ENCODE results near the gene KCNMA1.
"Not testable (repeated sequence)": the region's sequence is repeated elsewhere in the genome, so short reads cannot be mapped to it uniquely, and the experiment has no call there.

Gene KCNMA1

DNA sequence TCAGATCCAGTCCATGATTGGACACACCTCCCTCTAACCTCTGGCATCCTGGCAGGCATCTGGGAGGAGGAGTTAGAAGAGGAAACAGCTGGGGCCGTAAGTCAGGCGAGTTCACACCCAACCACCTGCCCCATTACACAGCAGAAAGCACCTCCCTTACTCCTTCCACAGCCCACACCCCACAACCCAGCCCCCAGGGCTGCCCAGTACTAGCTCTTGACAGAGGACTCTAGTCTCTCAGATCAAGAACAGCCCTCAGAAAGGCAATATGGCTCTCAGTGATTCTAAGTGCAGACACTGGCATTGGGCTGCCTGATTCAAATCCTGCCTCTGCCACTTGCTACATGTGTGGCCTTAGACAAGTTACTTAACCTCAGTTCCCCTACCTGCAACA is 34.1 kb downstream of the KCNMA1 start:
- no peak for DNase-seq (ENCODE audit: low read depth)

DNA sequence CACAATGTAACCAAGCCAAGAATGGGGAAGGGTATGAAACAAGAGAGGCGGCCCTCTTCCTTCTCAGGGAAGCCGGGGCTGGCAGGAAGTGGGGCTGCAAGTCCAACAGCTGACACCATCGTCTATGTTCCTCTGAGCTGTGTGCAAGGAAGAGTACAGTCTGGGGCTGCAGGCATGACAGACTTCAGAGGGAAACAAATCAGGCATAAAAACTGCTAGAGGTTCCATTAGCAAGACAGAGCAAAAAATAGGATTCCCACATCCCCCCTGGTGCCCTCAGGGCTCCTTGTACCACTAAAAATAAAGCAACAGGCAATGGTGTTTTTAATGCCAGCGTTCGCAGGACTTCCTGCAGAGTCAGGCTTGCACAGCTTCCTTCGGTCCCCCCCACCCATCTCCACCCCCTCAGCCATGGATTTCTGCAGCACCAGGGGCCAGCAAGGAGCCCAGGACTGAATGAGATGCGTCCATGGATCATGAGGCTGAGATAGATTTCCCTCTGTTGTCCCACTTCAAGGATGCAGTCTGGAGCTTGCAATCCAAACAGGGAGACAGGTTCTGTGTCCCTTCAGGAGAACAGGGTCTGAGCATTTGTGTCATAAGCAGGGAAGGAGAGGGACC is 34.6 kb downstream of the KCNMA1 start:
- DNase-seq (ENCODE audit: low read depth): no peak

DNA sequence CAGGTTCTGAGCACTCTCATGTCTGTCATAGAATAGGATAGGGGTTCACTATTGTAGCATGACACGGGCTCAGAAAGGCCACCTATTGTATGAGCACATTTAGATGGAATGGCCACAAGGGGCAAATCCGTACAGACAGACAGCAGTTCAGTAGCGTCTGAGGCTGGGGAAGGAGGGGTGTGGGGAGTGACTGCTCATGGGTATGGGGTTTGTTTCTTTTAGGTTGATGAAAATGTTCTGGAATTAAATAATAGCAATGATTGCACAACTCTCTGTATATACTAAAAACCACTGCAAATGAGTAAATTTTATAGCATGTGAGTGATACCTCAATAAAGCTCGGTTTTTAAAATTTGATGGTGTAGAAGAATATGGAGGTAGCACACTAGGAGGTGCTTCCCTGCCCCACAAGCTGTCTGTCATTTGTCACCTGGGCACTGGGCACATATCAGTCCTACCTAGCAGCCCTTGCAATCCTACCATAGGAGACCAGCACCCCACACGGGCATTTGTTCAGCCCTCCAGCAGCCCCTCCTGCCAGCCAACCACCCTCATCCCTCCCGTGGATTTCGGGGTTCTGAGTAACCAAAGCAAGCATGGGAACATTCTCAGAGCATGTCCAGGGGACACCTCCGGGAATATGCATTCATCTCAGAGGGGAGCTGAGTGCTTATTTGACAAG is 35.2 kb downstream of the KCNMA1 start:
- DNase-seq (ENCODE audit: low read depth): no peak

DNA sequence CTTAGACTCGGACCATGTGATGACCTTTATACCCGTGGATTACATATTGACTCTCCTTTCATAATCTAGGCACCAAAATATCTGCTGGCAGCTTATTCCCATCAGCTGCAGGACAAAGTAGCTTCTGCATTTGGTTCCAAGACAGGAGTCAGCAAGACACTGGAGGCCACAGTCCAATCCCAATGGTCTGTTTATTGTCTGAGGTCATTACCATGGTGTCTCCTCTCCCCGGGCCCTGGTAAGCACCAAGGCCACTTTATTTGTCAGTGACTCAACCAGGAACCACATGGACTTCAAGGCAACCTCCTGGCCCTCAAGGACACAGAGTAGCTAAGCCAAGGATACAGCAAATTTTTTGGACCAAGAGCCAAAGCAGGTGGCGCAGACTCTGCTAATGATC is 36.1 kb downstream of the KCNMA1 start:
- DNase-seq (ENCODE audit: low read depth): no peak

DNA sequence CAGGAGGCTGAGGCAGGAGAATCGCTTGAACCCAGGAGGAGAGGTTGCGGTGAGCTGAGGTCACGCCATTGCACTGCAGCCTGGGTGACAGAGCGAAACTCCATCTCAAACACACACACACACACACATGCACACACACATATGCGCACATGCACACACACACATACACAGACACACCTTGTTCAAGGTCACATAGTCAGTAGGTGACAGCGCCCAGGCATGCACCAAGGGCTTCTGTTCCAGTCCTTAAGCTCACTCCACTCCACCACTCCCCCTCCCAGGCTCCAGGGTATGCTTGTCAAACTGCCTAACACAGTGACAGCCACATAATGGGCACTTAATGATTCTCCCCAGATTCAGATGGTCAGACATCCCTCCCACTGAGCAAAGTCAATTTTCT is 37.0 kb downstream of the KCNMA1 start:
- no peak for DNase-seq (ENCODE audit: low read depth)

DNA sequence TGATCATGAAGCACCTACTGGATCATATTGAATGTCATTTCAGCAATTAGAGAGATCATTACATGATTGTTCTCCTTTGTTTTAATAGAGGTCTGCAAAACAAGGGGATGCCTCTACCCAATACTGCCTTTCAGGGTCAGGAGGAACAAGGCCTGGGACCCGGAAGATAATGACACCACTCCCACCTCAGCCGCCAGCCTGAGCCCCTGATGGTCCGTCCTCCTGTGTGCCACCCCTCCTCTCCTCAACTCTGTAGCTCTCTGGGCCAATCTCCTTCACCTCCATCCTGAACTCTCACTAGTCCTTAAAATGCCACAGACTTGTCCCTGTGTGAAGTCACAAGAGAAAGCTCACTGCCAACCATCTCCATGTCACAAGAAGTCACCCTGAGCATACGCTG is 38.0 kb downstream of the KCNMA1 start:
- DNase-seq (ENCODE audit: low read depth): no peak

DNA sequence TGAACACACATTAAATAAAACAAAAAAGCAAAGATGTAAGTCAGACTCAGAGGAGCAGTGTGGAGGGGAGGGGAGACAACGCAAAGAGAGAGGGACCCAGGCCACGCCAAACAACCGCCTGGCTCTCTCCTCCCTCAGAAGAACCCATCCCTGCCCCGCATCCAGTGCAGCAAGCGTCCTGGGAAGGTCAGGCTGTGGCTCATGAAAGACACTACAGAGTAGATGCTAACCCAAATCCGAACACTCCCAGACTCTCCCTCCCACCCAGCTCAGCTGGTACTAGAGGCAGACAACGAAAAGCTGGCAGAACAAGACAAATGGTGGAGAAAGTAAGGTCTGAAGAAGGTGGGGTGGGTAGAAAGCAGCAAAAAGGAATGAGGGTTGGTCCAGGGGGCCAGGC is 39.0 kb downstream of the KCNMA1 start:
- DNase-seq (ENCODE audit: low read depth): no peak

DNA sequence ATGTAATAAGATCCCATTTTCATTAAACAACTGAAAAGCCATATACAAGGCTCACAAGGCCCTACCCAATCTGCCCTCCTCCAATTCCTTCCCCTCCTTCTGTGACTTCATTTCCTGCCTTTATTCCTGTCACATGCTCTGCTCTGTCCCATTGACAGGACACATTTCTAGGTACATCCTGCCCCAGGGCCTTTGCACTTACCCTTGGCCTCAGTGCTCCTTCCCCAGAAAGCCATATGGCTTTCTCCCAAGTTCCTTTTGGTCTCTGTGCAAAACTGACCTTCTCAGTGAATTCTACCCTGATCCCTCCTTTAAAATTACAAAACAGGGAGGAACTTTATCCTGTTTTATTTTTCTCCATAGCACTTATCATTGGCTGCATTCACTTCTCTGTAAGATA is 40.0 kb downstream of the KCNMA1 start:
- DNase-seq (ENCODE audit: low read depth): no peak

DNA sequence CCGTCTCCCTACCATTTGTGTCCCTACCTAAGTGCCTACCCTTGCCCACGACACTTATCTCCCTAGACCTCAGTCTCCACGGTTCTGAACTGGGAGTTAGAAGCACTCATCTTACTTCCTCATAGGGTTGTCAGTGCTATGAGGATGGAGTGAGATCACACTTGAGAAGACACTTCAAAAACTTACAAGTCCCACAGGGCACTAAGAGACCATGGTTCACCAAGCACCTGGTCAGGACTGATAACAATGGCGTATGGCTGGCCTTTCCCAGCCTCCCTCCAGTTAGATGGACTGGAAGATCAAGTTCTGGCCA is 43.2 kb downstream of the KCNMA1 start:
- DNase-seq (ENCODE audit: low read depth): no peak

DNA sequence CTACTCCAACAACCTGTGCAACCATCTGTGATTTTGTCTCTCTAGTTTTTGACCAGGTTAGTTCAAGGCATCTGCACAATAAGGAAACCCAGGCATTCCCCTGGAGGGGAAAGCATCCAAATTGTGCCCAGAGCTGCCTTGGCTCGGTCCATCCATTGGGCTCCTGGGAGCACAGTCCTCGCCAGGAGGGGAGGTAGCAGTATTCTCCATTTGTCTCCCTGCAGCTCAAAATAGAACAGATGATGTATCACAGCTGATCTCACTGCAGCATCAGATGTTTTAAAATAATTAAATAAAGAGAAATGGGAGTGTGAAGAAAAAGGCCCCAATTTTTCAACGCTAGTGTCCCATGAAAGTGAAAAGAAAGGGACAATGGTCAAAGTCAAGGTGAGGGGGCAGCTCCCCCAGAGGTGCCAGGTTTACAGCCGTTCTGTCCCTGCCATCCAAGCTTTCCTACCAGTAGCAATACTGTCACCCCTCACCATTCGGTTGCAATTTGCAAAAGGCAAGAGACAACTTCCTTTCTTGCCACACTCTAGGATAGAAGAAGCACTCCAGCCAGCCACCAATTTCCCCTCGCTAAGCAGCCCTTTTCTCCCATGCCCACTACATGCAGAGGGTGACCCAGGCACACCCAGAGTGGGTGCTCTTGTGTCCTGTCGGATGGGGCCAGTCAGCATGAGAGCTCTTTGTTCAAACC is 43.7 kb downstream of the KCNMA1 start:
- no peak for DNase-seq (ENCODE audit: low read depth)

DNA sequence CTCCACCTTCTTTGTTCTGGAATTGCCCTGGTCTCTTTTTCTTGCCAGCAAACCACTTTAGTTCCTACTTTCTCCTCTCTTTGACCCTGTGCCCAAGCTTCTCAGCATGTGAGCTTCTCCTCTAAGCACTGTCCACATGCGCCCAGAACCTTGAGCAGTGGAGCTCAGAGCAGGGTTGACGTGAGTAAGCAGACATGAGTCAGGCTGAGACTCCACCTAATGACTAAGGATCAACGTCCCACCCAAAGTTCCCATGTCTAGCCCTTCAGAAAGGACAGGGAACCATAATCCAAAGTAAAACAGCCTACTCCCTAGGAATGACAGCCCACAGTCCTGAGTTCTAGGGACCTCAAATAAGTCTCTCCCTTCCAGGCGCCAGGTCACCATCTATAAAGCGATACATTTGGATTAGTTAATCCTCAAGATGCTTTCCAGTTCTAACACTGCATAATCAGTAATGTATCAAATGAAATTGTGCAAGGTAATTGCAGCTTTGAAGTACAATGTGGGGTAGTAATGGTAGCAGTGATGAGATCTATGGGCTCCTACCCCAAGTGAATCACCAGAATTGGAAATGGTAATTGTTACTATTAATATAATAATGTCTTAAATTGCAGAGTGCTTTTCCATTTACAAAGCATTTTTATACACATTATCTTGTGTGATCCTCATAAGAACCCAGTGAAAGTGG is 44.5 kb downstream of the KCNMA1 start:
- no peak for DNase-seq (ENCODE audit: low read depth)

DNA sequence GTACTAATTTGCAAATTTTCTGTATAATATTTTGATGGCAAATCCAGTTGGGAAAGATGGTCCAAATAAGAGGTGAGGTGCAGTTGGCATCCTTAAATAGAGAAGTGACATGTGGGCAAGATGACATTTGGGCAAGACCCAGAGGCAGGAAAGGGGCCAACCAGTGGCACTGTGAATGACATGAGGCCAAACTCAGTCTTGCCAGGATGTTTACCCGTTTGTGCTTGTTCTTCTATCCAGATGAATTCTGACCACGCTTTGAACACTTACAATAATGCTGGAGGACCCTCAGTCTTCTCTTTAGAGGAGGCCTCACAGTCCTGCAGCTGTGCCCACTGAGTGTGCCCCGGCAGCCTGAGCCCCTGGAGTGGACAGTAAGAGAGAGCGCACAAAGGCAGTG is 45.1 kb downstream of the KCNMA1 start:
- DNase-seq (ENCODE audit: low read depth): no peak

DNA sequence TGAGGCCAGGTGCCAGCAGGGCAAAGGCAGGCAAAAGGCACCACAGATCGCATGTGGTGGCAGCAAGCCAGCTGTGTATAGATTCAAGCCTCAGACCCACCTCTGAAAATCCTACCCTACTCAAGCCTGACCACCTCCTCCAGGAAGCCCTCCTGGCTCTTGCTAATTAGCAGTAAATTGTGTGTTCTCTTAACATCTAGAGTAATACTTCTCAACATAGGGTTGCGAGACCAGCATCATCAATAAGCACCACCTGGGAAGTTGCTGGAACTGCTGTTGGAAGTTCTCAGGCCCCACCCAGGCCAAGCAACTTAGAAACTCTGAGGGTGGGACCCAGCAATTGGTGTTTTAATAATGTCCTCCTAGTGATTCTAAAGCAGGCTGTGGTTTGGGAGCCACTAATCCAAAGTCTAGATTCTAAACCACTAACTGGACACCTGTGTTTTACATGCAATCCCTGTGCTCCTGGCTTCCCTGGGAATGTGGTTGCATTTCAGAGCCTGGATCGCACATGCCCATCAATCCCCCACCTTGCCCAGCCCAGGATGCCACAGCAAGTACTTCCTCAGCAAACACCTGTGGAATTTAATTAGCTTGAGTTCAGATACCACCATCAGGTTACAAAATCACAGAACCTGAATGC is 46.2 kb downstream of the KCNMA1 start:
- no peak for DNase-seq (ENCODE audit: low read depth)

DNA sequence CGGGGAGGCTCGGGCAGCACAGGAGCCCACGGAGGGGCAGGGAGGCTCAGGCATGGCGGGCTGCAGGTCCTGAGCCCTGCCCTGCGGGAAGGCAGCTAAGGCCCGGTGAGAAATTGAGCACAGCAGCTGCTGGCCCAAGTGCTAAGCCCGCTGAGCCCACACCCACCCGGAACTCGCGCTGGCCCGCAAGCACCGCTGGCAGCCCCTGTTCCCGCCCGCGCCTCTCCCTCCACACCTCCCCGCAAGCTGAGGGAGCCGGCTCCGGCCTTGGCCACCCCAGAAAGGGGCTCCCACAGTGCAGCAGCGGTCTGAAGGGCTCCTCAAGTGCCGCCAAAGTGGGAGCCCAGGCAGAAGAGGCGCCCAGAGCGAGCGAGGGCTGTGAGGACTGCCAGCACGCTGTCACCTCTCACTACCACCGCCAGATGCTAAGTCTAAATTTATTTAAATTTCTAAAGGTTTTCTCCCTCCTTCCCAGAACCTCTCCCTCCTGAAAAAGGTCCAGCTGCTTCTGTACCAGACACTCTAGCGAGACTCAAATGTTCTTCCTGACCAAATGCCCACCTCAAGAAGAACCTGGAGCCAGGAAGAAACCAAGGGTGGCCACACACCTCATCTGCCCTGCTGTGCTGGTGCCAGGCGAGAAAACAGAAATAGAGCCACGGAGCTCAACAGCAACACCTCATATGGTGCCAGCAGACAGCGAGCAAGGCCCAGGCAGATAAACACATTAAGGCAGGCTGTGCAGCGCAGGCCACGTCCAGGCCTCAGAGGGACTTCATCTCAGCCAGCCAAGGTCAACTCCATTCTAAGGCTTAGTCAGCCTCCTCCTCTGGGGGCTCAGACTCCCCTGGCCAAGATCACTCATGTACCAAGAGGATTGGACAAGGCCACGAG is 47.0 kb downstream of the KCNMA1 start:
- DNase-seq (ENCODE audit: low read depth): no peak

DNA sequence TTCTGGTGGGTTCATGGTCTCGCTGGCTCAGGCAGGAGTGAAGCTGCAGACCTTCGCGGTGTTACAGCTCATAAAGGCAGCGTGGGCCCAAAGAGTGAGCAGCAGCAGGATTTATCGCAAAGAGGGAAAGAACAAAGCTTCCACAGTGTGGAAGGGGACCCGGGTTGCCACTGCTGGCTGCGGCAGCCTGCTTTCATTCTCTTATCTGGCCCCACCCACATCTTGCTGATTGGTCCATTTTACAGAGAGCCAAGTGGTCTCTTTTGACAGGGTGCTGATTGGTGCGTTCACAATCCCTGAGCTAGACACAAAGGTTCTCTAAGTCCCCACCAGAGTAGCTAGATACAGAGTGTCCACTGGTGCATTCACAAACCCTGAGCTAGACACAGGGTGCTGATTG is 47.9 kb downstream of the KCNMA1 start:
- not testable (repeated sequence) for DNase-seq (ENCODE audit: low read depth)

DNA sequence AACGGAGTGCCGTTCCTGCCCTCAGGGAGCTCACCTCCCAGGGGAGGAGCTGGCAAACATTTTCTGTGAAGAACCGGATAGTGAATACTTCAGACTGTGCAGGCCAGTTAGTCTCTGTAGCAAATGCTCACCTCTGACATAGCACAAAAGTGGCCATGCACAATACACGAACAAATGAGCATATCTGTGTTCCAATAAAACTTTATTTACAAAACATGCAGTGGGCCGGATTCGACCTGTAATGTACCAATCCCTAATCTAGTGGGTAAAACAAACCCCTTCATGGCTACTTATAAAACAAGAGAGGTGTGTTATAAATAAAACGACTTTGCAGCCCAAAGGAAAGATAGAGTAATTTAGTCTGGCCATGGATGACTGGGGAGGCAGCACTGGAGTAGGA is 48.7 kb downstream of the KCNMA1 start:
- DNase-seq (ENCODE audit: low read depth): no peak

DNA sequence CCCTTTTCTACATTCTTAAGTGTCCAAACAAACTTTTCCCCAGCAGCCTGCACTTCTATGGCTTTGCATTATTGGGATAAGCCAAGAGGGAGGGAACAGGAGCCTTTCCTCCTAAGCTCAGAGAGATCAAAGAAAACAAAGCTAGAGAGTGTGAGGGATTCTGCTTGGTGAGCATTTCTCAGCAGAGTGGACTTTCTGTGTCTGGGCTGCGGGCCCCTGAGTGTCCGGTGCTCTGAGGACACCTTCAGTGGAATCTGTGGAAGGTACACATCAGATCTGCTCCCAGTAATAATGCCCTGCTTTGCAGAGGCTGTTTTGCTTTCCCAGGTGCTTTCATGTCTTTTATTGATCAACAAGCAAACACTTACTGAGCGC is 50.2 kb downstream of the KCNMA1 start:
- no peak for DNase-seq (ENCODE audit: low read depth)

DNA sequence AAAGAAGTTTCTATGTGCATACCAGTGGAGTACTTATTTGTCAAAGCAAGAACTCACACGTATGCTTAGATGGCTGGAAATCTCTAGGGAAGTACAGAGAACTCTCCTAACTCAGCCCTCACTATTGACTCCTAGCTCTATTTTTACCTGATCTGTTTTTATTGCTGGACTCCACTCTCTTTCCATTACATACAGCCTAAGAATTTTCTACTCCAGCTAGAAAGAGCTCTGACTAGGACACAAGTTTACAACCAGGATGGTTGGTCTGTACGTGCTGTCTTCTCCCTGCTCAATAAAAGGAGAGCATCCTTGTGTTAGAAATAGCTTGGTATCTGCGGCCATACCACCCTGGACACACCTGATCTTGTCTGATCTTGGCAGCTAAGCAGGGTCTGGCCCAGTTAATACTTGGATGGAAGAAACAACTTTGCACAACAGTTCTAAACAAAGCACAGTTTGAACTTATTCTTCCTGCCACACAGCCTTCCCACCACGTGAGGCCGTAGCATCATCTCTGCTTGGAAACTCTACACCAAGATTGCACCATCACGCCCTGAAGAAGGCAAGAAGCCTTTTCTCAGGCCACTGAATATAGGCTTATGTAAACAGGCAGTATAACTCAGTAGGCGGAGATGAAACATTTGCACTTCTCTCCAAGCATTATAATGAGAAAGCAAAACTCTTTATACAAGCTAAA is 50.7 kb downstream of the KCNMA1 start:
- no peak for DNase-seq (ENCODE audit: low read depth)

DNA sequence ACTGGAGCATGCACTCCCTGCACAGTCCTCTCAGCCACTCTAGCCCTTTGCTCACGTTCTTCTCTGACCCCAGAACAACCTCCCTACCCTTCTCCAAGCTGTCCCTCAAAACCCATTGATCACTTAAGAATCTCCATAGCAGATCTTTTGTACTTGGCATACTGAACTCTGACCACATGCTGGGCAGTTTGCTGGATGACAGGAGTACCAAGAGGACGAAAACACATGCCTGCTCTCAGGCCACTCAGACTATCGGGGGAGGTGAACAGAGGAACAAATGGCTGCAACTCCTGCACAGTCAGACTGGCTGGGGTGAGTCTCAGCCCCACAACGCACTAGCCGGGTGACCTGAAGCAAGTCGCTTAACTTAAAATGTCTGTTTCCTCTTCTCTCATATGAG is 52.7 kb downstream of the KCNMA1 start:
- no peak for DNase-seq (ENCODE audit: low read depth)

DNA sequence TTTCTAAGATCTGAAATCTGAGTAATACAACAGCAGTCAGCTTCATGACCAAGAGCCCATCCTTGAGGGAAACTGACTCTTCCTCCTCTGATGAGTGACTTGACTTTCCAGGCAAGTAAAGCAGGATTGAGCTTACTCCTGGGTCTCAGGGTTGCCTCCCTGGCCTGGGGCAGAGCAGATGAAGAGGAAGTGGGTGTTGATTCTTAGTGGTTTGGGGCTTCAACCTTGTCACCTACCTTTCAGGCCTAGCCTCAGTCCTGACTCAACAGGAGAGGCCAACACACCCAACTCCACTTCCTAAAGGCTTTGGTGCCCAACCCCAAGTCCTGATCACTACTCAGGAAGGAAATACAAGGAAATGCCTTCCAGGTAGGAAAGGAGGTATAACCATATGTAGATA is 54.1 kb downstream of the KCNMA1 start:
- no peak for DNase-seq (ENCODE audit: low read depth)

DNA sequence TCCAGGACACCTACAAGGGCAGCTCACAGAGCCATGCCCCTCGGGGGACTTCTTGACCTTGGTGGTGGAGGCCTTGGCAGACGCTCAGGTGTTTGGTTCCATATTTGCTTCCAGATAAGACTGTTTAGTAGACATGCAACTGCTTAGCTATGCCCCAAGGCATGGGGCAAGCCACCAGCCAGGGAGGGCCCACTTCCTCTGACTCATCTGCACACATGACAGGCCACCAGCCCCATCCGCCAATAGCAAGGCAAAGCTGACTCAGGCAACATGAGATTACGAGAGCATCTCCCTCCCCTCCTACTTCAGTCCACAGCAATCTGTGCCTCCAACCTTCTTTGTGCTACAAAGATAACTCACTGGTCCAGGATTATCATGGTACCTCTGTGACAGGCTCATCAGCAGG is 54.9 kb downstream of the KCNMA1 start:
- DNase-seq (ENCODE audit: low read depth): no peak

Data from activated T-helper 9 cell treated with anti-CD3 and anti-CD28 coated beads, Interleukin-2, amount 50 U/mL, for 16 hours (primary cell).